ENCODE results near the gene ABCB6. TPM values are rescaled to one million over a fixed set of nuclear protein-coding genes. Genes with fewer than 3 reads are reported as not detected.

ABCB6 gene
- polyA plus RNA-seq, 1 donor (not counting 4 experiments of a cell fraction or from before 2014, with no cell fraction given) = 10.5 TPM

DNA sequence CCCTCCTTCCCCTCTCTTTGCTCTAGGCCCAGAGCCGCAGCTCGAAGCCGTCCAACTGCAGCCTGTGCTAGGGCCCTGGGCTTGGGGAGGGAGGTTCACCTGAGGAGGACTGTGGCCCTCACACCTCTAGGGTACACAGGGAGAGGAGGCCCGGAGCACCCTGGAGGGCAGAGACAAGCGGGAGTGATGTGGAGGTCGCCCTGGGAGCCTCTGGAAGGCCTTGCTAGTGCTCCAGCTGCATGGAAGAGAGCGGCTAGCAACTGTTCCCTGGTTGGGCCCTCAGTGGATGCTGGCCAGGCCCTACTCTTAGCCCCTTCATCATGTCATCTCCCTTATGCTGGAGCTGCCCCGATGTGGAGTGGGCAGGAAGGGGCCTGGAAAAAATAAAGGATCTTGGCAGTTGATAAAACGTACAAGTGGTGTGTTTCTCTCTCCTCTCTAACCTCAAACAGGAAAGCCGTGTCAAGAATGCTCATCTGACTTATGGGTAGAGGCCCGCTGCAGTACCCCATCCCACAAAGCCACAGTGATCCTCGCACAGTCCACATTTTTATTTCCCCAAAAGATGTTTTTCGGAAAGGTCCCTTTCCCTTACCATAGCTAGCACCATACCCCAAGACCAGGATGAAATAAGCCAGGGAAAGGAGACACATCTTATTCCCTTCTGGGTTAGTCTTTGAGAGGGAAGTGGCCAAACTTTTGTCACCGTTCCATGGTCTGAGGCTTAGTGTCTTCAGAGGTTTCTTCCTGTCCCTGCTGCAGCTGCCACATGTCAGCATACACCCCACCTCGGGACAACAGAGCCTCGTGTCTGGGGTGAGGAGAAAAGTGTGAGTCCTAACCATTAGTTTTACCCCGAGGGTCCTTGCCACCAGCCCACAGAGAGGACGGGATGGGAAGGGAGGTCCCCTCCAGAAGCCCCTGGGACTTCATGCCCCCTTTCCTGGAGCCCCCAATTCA is 9.2 kb downstream of the ABCB6 start:
- TF ChIP-seq, protein P1, sequence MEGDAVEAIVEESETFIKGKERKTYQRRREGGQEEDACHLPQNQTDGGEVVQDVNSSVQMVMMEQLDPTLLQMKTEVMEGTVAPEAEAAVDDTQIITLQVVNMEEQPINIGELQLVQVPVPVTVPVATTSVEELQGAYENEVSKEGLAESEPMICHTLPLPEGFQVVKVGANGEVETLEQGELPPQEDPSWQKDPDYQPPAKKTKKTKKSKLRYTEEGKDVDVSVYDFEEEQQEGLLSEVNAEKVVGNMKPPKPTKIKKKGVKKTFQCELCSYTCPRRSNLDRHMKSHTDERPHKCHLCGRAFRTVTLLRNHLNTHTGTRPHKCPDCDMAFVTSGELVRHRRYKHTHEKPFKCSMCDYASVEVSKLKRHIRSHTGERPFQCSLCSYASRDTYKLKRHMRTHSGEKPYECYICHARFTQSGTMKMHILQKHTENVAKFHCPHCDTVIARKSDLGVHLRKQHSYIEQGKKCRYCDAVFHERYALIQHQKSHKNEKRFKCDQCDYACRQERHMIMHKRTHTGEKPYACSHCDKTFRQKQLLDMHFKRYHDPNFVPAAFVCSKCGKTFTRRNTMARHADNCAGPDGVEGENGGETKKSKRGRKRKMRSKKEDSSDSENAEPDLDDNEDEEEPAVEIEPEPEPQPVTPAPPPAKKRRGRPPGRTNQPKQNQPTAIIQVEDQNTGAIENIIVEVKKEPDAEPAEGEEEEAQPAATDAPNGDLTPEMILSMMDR (optimal IDR thresholded peaks at IDR 0.05 in 1 of 3, IDR thresholded peaks at IDR 0.05 in 1 of 3, conservative IDR thresholded peaks at IDR 0.05 in 1 of 3; ENCODE audit: extremely low read depth in 1 of 3, insufficient read depth in 2 of 3, low read length in 3 of 3) = no peak
- no peak for TF ChIP-seq EZH2 (IDR thresholded peaks at IDR 0.05; ENCODE audit: low read length)
- Histone ChIP-seq H4K20me1 (ENCODE audit: control insufficient read depth, extremely low read depth, insufficient read depth, low read length) (no peaks in the 10 kb centered on the region), H3K79me2 (ENCODE audit: control insufficient read depth, insufficient read depth, low read length) (no peaks in the 10 kb centered on the region), H3K9me1 (ENCODE audit: control insufficient read depth, extremely low read depth, insufficient read depth, low read length) (no peaks in the 10 kb centered on the region), H3K27ac (ENCODE audit: control insufficient read depth, insufficient read depth, low read length) (no peak overlapping the region), H3K4me1 (ENCODE audit: control insufficient read depth, extremely low read depth, insufficient read depth, low read length) (peaks cover 16% of the 10 kb centered on the region), H3K27me3 (ENCODE audit: control insufficient read depth, extremely low read depth, insufficient read depth, low read length) (no peaks in the 10 kb centered on the region), H3K9me3 (ENCODE audit: control insufficient read depth, low read depth, low read length) (no peaks in the 10 kb centered on the region), H3K4me3 (ENCODE audit: control insufficient read depth in 2 of 3, extremely low read depth in 1 of 3, insufficient read depth in 2 of 3, low read depth in 1 of 3, low read length in 3 of 3) (no peak overlapping the region), H3K4me2 (ENCODE audit: control insufficient read depth, extremely low read depth, insufficient read depth, low read depth, low read length) (no peak overlapping the region), H3K36me3 (ENCODE audit: control insufficient read depth in 2 of 2, extremely low read depth in 1 of 2, insufficient read depth in 2 of 2, low read length in 2 of 2) (peaks cover 23 to 25% of the 10 kb centered on the region in 2 experiments), H2AFZ (ENCODE audit: control insufficient read depth, low read length) (no peak overlapping the region), H3K9ac (ENCODE audit: control insufficient read depth, extremely low read depth, insufficient read depth, low read length) (no peak overlapping the region)
- FAIRE-seq (no peak), DNase-seq (ENCODE audit: low read depth, low spot score) (no peak)
- dilution Hi-C loops (cut with MboI; ENCODE audit: extremely low pct_ligation_motif_present, low sequenced_read_pairs) = no loop called here

DNA sequence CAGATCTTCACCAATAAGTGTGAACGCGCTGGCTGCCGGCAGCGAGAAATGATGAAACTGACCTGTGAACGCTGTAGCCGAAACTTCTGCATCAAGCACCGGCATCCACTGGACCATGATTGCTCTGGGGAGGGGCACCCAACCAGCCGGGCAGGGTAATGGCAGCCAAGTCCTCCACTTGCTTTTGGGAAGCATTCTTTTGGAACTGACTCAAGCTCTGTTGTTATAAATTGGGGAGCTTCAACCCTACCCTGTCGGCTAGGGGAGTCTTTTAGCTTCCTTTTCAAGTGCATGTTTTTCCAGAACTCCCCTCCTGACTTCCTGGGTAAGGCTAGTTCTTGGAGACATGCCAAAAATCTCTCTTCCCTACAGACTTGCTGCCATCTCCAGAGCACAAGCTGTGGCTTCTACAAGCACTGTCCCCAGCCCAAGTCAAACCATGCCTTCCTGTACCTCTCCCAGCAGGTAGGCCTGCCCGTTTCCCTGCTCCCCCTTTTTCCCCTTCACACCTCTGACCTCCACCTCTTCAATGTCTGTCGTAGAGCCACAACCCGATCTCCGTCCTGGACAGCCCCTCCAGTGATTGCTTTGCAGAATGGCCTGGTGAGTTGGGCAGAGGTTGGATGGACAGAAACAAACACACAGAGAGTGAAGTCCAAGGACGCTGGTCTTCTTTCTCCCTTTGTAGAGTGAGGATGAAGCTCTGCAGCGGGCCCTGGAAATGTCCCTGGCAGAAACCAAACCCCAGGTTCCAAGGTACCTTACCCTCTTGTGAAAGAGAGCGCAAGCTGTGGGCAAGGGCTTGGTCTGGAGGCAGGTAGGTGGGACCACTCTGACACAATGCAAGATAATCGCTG is 10.6 kb downstream of the ABCB6 start:
- TF ChIP-seq, protein P1 (optimal IDR thresholded peaks at IDR 0.05 in 1 of 3, IDR thresholded peaks at IDR 0.05 in 1 of 3, conservative IDR thresholded peaks at IDR 0.05 in 1 of 3; ENCODE audit: extremely low read depth in 1 of 3, insufficient read depth in 2 of 3, low read length in 3 of 3) = no peak
- no peak for TF ChIP-seq EZH2 (IDR thresholded peaks at IDR 0.05; ENCODE audit: low read length)

More for the DNA sequence above, 10.6 kb downstream of the ABCB6 start:
- Histone ChIP-seq H3K36me3 (ENCODE audit: control insufficient read depth in 2 of 2, extremely low read depth in 1 of 2, insufficient read depth in 2 of 2, low read length in 2 of 2) (peaks cover 16 to 21% of the 10 kb centered on the region in 2 experiments), H3K4me2 (ENCODE audit: control insufficient read depth, extremely low read depth, insufficient read depth, low read depth, low read length) (peak overlapping the region; percentile 84), H3K9me3 (ENCODE audit: control insufficient read depth, low read depth, low read length) (no peaks in the 10 kb centered on the region), H3K27ac (ENCODE audit: control insufficient read depth, insufficient read depth, low read length) (no peak overlapping the region), H3K4me3 (ENCODE audit: control insufficient read depth in 2 of 3, extremely low read depth in 1 of 3, insufficient read depth in 2 of 3, low read depth in 1 of 3, low read length in 3 of 3) (no peak overlapping the region), H2AFZ (ENCODE audit: control insufficient read depth, low read length) (no peak overlapping the region), H3K9me1 (ENCODE audit: control insufficient read depth, extremely low read depth, insufficient read depth, low read length) (no peaks in the 10 kb centered on the region), H3K4me1 (ENCODE audit: control insufficient read depth, extremely low read depth, insufficient read depth, low read length) (peaks cover 16% of the 10 kb centered on the region), H4K20me1 (ENCODE audit: control insufficient read depth, extremely low read depth, insufficient read depth, low read length) (no peaks in the 10 kb centered on the region), H3K27me3 (ENCODE audit: control insufficient read depth, extremely low read depth, insufficient read depth, low read length) (no peaks in the 10 kb centered on the region), H3K9ac (ENCODE audit: control insufficient read depth, extremely low read depth, insufficient read depth, low read length) (no peak overlapping the region), H3K79me2 (ENCODE audit: control insufficient read depth, insufficient read depth, low read length) (no peaks in the 10 kb centered on the region)
- FAIRE-seq = no peak
- dilution Hi-C loops (cut with MboI; ENCODE audit: extremely low pct_ligation_motif_present, low sequenced_read_pairs) = no loop called here
- DNase-seq (ENCODE audit: low read depth, low spot score) = no peak
